ENCODE measurements around the gene RHEB.

Gene RHEB

DNA sequence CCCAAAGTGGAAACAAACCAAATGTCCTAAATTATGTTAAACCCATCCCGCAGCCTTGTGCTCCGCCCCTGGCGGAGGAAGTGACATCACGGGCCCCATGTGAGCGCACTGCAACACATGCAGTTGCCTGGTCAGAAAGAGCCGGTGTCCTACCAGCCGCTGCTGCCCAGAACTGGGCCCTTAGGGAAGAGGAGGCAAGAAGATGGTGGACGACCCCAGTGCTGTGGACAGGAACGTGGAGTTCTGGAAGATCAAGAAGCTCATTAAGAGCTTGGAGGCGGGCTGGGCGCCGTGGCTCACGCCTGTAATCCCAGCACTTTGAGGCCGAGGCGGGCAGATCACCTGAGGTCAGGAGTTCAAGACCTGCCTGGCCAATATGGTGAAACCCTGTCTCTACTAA lies 18.0 kb downstream of the RHEB start:
- no peak for DNase-seq

DNA sequence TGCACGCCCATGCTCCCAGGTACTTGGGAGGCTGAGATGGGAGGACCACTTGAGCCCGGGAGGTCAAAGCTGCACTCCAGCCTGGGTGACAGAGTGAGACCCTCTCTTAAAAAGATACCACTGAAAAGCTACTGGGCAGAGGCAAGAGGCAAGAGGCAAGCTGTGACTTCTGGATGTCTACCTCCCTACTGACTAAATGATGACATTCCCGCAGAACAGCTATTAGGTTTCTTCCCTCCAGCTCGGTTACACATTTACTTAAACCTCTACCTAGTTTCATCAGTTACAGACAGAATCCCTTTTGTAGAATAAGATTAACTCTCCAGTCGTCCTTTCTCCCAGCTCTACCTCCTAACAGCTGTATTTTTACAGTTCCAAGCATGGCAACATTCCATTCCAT lies 21.2 kb downstream of the RHEB start:
- no peak for DNase-seq

DNA sequence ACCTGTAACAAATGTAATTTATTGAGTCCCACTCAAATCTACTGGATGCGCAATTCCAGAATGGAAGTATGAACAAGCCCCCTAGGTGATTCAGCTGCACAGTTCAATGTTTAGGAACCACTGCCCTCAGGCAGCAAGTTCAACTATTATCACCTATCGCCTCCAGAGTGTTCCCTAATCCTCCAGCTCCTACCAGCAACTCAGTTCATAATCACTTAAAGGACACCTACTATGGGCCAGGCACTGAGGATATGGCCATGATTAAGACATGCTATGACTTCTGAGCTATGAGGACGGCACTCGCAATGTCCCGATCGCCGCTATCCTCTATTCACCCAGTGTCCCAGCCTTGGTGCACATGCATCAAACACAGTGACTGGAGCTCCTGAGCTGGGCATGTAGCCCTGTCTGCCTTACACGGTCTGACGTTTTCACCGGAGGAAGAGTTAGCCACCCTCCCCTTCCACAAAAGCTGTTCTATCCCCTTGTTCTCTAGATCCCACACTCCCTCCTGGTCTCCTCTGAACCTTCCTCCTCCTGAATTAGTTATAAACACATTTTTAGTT lies 22.3 kb downstream of the RHEB start:
- no peak for DNase-seq

DNA sequence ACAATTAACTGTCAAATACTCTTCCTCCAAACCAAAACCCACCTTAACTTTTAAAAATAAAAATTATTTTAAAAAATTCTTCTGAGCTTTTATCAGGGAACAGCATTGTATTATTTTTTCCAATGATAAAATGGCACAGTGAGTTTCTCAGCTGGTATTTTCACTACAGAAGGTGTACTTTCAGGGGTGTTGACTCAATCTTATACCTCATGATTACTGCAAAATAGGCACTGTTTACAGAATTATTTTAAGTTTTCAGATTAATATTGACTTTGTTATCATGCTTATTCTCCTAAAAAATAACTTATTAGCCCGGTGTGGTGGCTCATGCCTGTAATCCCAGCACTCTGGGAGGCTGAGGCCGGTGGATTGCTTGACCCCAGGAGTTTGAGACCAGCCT lies 24.3 kb downstream of the RHEB start:
- DNase-seq, result no peak

DNA sequence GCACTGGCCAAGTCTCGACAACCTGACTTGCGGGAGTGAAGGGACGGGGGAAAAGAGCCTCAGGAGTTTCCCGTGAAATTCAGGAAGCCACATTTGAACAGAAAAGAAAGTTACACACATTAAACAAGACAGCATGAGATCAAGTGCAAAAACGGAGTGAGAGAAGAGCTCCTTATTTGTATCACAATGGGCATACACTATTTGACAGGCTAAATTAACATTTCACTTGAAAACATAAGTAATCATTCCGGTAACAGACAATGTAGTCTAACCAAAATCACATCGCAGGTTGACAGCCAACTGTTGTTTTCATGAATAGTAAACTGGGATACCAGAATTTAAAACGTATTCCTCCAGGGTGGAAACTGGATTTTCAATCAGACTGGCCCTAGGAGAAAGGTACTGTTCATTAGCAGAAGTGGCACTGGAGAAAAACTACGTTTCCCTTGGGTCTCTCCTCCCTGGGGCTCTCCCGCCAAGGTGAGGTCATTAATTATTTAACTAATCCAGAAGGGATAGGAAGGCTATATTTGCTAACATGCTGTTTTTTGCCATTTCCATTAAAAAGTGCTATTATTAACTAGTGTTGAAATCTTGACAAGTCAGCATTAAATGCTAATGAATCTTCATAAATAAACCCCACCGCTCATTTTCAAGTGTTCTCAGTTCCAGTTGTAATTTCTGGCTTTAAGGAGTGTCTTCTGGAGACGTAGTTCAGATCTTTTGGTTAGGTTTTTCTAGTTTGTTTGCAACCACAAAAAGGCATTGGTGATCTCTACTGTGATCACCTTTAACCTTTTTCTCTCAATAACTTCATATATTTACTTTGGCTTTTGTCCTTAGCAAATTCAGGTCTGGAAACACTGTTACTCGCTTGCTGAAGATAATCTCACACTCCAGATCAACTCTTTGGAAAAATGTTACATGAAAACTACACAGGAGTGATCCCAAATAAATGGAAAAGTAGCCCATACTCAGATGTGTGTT lies 25.1 kb downstream of the RHEB start:
- no peak for DNase-seq

DNA sequence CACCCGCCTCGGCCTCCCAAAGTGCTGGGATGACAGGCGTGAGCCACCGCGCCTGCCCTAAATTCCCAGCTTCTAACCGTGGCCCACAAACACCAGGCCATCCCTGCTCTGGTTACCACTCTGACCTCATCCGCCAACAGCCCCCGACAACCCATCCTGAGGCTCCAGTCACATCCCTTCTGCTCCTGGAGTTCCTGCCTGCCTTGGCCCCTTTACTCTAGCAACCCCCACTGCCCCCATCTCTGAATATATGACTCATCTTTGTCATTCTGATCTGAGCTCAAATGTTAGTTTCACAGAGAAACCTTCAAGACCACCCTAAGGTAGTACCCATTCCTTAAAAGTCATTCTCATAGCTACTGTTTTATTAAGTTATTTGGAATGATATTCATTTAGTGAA lies 26.6 kb downstream of the RHEB start:
- no peak for DNase-seq

DNA sequence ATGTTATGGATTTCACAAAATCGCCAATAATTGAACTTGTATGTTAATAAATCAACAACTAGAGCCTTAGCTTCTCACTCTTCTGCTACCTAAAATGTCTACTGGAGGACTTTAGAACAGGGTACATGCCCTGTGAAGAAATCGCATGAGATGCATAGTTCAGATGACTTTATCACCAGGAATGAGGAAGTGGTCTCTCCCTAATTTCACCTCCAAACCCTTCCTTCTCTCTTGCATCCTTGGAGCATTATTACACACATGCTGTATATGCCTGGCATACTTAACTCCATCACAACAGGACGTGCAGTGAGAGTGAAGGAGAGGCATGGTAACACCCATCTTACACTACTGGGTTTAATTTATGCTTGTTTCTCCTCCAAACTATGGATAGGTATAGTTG lies 27.8 kb downstream of the RHEB start:
- no peak for DNase-seq

DNA sequence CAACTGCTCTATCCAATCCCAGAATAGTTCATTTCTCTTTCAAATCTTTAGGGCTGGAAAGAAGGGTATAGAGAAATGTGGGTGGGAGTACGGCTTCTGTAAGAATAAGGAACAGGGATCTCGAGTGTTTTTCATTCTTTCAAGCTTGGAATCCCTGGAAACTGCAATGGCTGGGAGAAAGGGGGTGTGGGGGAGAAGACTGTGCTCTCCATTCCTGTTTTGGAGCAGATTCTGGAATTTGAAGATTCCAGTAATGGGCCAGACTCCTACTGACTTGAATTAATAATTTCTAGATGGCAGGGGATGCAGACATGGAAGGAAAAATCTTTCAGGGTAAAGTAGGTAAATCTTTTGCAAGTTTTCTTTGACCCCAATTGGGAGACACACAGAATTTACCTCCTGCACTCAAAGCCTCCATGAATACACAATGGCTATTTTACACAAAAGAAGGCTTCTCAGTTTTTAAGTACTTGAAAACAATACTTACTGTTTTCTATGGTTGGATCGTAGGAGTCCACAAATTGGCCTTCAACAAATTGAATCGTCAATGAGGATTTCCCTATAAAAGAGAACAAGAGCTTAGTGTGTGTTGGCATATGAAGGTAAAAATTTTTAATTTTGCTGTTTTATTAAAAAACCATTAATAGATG lies 29.1 kb downstream of the RHEB start:
- DNase-seq, result no peak

DNA sequence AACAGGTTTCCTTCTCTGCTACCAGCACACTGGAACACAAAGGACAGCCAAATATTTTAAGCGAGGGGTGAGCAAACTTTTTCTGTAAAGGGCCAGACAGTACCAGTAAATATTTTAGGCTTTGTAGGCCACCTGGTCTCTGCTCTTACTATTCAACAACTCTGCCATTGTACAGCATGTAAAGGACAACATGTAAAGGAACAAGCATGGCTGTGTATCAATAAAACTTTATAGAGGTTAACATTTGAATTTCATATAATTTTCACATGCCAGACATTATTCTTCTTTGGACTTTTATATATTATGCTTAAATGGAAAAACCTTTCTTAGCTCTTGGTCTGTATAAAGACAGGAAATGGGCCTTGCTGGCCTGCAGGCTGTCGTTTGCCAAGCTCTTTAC lies 30.2 kb downstream of the RHEB start:
- no peak for DNase-seq

DNA sequence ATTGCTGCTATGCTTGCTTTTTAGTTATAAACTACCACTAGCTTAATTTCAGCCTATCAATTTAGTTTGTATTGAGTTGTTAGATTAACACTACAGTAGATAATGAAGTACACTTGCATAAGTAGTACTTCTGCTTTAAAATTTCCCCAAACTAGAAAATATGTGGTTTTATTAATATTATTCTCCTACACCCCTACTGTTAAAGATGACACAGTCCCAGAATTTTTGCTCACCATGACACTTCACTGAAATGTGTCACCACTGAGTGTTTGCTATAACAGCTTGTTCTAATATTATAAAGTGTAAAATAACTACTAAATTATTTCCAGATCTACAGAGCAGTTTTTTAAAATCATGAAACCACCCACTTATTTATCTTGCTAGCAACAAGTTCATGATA lies 31.6 kb downstream of the RHEB start:
- DNase-seq, result no peak

DNA sequence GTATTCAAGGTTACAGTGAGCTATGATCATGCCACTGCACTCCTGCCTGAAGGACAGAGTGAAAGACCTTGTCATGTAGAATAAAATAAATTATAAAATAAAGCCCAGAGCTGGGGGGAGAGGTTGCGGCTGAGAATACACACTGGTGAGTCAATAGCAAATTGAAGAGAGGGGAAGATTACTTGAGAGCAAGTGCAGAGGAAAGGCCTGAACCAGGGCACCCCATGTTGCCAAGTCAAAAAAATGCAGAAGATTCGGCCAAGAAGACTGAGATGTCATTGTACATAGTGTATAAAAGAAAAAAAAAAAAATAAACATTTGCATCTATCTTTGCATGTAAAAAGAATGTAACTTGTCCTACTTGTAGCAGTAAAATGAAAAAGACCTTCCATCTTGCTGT lies 32.5 kb downstream of the RHEB start:
- no peak for DNase-seq

DNA sequence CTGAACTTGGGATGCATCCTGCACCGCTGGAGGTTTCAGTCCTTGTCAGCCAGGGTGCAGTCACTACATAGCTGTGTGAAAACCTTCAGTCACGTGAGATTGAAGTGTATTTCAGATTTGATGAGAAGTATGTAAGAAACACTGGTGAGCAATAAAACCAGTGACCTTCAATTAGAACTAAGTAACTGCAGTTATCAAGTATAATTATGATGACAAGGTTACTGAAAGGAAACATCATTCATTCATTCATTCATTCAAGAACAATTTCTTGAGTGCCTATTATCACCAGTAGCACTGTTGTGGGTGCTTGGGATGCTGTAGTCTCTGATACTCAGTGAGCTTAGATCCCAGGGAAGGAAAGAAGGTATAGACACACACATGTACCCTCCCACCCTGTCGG lies 33.6 kb downstream of the RHEB start:
- no peak for DNase-seq

DNA sequence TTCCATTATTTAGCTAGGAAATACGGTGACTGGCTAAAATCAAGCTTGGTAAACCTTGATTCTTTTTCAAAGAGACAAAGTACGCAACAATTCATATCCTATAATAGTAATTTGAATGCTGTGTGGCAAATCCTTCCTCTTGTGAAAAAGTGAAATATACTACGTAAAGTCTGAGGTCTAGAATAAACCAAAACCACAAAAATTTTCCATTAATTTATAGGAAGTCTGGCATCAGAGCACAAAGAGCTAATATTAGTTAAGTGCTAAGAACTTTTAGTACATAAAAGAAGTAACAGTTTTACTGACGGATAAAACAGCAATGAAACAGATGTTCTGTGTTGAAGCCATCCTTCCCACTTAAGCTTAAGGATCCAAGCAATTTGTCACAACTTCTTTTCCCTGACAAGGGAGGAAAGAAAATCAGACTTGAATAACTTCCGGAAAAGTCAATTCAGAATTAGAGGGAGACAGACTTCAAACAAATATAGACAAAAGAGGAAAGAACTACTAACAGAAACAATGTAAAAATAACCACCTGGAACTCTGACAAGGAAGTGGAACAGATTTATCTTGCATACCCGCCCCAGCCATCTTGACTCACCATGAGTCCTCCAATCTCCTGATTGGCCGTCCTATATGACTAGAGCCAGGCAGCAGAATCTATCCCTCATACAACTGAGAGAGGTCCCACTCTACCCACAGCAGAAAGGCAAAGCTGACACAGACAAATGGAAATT lies 34.6 kb downstream of the RHEB start:
- no peak for DNase-seq

DNA sequence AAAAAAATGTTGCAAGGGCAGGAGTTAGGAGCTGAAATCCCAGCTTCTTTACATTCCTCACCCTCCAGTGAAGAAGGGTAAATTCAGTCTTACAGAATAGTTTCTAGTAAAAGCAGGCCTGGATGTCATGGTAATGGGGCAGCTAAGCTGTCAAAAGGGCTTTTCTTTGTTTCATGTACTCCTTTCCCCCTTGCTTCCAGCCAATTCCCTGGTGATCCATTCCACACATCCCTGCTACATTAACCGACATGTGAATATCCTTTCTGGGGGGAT lies 36.0 kb downstream of the RHEB start:
- DNase-seq, result no peak

DNA sequence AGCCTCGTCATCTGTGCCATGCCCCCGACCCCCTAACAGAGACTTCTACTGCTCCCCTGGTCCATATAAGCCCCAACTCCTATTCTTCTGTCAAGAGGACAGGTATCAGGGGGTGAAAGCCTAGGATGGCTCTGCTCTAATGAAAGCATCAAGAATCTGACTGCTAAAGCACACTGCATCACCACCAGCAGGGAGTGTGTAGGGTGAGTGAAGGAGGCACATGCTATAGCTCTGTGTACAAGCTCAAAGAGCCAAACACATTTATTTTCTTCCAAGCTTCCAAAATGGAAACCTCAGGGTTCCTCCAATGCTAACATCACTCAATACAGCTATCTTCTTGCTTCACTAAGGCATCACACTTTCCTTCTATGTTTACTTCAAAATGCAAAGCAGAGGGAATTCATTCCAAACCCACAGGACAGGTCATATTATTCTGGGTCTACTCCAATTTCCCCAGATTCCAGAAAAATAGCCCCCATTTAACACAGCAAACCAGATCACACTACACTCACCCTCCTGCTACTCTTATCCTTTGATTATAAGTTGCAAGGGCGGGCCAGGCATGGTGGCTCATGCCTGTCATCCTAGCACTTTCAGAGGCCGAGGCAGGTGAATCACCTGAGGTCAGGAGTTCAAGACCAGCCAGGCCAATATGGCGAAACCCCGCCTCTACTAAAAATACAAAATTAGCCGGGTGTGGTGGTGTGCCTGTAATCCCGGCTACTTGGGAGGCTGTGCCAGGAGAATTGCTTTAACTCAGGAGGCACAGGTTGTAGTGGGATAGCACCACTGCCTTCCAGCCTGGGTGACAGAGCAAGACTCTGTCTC lies 36.6 kb downstream of the RHEB start:
- no peak for DNase-seq

DNA sequence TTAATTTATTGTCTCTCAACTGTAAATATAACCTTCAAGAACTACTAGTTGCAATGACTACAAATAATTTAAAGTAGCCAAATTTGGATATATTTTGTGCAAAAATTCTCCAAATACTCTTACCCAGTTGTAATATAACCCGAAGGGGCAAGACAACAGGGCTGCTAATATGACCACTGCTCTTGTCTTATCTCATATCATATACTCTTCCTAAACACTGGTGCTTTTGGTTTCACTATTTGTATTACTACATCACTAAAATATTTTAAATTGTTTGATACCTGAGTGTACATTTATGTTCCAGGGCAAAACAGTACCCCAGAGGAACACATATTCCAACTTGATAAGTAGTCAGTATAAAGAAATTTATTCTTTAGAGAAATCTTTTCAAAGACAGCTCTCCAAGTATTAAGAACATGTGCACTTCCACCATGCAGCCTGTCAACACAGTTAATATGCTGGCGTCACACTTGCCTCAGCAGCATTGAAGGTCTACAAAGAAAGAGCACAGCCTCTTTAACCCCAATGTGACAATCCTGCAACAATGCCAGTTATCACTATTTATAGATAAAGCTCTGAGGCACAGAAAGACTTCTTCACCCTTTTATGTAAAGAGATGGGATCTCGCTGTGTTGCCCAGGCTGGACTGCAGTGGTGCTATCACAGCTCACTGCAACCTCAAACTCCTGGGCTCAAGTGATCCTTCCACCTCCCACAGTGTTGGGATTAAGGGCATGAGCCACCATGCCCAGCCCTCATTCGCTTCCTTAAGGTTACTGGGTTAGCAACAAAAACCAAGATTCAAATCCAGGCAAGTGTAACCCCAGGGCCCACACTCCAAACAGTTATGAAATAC lies 37.8 kb downstream of the RHEB start:
- DNase-seq, result no peak

DNA sequence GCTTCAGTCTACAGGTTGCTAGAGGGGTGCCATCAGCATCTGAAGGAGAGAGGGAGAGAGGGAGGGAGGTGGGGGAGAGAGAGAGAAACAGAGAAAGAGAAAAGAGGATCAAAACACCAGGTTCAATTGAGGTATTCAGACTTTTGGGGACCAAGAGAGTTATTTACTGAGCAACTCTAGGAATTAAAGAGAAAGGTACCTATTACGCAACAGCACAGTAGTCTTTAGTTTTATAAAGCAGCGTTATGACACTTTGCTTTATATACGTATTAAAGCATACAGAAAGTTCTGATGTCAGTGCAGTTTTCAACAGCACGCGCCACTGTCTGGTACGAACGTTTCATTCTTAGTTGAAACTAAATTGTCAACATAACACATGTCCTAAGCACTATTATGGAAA lies 41.8 kb downstream of the RHEB start:
- DNase-seq, result no peak

DNA sequence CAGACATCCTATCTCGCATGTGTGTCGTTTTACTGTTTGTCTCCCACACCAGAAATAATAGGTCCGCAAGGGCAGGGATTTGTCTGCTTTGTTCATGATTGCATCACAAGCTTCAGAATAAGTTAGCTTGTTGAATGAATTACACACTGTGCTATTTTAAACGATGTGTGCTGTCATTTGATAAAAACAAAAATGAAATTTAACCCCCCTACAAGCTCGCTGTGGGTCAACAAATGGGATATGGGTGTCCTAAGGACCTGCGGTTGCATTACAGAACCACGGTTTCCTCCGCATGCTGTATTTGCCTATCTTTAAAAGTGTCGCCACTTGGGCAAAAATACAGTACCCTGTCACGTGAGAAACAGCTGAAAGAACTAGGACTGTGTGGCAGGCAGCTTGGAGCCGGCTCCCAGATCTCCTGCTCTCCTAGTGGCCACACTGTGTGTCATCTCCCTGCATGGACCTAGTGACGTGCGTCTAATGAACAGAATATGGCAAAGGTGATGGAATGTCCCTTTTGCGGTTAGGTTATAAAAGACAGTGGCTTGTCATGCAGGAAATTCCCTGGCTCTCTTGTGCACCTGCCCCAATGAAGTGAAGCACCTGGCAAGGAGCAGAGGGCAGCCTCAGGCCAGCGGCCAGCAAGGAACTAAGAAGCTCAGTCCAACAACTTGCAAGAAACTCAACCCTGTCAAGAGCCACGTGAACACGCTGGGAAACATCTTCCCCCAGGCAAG lies 46.9 kb downstream of the RHEB start:
- DNase-seq, result no peak

DNA sequence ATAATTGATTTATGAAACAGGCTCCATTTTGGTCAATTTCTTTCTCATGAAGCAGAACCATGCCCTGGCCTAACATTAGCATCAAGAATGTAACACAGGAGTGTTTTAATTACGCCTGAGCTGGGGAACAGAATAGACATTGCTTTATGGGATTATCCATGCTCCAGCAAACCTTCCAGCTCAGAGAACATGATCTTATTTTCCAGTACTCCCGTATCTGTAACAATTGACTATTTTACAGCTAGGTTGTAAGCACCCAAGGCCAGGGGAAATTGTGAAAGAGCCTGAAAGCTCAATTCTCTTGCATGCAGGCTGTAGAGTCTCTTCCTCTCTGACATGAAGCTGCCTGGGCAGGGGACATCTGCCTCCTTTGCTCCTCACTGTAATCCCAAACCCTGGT lies 49.0 kb downstream of the RHEB start:
- peak; percentile 32 for DNase-seq

DNA sequence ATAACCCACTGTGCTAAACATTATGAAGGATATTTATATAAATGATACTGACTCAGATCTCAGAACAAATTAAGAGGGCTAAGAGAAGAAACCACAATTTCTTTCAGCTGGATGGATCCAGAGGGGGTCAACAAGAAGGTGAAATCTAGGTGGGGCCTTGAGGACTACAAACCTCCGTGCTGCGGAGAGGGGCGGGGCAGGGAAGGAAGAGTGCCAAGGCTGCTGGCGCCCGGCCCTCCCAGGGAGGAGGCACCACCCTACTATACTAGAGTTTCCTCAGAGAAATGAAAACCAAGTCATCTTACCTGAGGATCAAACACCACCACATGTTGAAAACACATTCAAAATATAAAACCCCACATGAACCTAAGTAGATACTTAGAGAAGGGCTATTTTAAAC lies 50.4 kb downstream of the RHEB start:
- no peak for DNase-seq
